Embryonic facial prominence (tissue), 1 donor: Measurements from ENCODE around the gene ARHGEF4.

ENCODE experiments used
- DNase-seq: peaks from one replicate; pipeline ENCODE4 v3.0.0-alpha.2; 2016; ENCODE audit errors: extremely low spot score

ARHGEF4 gene

DNA sequence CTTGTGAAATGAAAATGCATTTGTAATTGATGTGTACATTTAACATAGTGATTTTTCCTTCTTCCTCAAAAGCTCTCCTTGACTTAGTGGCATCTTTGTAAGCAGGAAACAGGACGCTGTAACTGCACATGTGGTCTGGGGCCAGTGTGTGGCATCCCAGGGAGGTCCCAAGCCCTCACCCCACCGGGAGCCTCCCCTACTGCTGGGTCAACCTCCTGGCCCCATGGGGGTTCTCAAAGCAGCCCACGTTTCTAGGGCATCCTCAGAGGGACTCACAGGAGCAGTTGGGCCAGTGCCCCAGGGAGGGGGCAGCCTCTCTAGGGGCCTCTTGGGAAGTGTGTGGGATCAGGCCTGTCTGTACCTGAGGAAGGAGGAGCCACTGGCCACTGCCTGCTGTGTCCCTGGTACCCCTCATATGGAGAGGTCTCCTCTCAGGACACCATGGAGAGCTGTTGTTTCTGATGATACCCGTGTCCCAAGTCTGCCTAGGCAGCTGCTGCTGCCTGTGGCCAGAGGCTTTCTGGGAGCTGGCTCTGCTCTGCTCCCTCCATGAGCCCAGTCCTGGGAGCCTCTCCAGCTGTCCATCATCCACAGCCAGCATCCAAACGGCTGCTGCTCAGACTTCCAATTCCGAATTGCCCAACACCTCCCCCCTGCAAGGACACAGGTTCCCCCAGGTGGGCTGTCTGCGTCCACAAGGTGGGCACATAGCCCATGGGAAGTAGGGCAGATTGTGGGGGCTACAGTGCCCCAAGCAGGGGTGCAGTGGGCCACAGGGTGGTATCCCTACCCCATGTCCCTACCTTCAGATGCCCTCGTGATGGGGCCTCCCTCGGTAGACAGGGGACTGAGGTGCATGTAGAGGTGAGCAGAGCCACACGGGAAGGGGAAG, 13.4 kb downstream of the ARHGEF4 start:
- DNase-seq, result no peak

DNA sequence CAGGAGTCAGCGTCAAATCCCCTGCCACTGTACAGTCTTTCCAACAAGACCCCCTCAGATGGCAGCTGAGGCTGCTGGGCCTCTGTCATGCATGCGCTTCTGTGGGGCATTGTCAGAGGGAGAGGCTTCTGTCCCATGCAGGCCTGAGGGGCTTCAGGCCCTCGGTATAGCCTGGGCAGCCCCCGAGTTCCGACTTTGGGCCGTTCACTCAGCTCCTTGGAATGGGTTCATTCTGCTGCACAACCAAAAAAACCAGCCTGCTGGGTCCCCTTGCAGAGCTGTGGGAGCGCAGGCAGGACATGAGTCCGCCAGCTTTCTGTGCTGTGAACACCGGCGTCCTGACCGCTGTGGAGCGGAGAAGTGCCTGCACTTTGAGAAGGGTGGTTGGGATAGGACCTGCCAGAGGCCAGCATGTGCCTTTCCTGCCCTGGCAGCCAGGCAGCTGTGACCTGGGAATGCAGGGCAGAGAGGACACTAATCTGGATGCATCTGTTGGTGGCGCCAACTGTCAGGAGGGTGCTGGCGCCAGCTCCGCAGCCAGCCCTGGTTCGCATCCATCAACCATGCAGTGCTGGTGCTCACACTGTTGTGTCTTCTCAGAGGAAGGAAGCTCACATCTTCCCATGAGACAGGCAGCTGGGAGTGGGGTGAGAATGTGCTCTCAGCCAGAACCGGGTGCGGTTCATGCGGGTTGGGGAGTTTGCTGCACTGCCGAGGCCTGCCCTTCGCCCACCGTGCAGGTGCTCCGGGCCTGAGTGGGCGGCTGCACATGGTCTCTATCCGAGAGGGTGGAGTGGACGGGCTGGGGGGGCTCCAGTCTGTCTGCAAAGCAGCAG, 14.3 kb downstream of the ARHGEF4 start:
- DNase-seq, result no peak

DNA sequence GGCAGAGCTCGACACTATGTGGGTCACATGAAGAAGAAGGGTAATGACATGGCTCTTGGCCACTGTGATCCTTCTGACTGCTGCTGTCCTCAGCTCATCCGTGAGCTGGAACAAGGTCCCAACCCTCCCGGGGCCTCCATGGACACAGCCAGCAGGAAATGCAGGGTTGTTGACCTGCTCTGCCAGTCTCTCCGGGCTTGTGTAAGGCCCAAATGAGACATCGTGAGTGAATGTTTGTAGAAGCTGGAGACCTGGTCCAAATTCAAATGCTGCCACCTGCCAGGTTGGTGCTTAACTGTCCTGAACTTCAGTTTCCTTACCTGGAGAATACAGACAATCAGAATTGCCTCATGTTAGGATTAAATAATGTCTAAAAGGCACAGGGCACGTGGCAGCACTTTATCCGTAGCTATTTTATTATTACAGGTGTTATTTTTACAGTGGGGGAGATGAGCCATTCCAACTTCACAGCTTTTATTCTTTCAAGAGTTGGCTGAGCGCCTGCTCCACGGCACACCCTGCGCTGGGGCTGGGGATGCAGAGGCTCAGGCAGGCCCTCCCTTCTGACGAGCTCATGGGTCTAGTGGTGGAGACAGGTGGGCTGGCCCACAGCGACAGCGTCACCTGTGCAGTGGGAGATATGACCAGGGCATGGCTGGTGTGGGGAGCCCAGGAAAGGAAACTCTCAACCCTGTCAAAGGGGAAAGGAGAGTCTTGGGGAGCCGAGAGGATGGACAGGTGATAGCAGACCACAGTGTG, 15.1 kb downstream of the ARHGEF4 start:
- DNase-seq, result no peak

DNA sequence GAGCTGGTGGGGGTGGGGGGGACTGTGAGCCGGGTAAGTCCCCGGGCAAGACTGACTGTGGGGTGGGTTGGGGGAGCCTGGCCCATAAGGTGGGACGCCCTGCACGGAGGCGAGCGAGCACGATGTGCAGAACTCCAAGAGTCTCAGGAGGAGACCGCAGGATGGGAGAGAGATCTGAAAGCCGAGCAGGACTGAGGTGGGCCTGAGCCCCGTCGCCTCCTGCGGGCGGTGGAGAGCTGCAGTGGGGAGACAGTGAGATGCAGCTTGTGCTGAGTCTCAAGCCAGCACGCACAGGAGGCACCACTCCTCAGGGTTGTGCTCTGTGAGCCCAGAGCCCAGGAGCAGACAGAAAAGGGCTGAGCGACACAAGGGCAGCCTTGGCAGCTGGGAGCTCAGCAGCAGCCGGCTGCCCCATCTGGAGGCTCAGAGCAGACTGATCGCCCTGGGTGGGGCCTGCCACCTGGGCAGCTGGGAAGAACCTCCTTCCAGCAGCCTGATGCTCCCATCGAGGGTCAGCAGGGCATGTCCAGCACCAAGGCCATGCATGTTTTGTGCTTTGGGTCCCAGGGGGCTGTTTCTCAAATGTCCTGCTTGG, 15.9 kb downstream of the ARHGEF4 start:
- no peak for DNase-seq

DNA sequence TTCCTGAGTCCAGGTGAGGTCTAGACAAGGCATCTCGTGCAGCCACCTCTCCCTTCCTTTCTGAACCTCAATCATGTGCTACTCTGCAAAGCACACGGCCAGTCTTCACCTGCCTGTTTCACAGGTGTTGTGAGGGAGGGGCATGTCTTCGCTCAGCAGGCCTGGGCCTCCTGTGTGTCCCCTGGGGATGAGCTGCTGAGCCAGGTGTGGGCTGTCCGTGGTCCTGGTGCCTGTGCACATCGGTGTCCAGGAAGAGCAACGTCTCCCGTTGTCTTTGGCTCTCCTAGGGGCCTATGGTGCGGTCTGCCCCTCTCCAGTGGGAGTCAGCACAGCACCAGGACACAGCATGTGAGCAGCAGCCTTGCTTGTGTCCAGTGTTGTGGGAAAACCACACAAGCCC, 16.7 kb downstream of the ARHGEF4 start:
- no peak for DNase-seq

DNA sequence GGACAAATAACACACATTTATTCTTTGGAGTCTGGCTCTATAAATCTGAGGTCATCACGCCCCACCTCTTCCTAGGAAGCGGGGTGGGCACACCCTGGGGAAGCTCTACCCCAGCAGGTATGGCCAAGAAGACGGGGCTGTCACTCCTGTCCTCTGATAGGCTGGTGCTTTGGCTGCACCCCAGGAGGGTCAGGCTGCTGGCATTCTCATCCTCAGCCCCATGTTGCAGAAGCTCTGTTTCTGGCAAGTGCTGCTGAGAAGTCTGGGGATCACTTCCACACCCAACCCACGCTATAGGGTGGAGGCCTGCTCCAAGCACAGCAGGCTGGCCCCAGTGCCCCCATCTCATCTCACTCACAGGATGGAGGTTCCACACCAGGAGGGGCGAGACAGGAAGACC, 17.6 kb downstream of the ARHGEF4 start:
- DNase-seq, result no peak

DNA sequence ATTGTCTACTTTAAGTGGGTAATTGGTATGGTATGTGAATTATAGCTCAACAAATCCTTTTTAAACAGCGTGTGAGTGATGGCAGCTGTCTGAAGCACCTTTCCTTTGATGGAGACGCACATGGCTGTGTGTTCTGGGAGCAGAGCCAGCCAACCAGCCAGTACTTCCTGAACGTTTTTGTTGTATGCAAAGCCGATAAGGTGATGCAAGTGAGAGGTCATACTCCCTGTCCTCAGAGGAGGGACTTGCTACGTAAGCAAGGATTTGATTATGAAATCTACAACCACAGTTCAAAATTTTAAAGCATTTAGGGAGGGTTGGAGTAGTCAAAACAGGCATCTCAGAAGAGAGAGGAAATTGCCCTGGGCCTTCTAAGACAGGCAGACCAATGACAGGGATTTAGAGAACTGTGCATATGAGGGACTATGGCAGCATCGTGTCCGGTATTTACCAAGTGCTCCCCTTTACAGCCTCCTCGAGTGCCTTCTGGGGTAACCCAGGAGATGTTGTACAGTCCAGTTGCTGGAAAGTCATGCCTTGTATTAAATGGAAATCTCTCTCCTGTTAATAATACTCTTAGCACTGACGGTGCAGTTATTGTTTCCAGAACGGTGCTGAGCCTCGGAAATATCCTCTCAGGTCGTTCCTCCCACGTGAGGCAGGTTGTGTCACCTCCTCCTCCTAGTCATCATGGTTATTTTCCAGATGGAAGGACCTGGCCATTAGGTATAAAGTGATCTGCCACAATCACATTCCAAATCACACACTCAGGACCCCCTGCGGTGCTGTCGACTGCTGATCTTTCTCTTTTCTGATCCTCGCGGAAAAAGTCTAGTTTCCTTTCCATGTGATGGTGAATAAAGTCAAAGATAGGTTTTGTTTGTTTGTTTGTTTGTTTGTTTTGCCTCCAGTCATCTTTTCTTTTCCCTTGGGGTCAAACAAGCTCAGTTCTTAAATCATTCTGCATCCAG, 28.4 kb downstream of the ARHGEF4 start:
- peak; percentile 11 for DNase-seq

DNA sequence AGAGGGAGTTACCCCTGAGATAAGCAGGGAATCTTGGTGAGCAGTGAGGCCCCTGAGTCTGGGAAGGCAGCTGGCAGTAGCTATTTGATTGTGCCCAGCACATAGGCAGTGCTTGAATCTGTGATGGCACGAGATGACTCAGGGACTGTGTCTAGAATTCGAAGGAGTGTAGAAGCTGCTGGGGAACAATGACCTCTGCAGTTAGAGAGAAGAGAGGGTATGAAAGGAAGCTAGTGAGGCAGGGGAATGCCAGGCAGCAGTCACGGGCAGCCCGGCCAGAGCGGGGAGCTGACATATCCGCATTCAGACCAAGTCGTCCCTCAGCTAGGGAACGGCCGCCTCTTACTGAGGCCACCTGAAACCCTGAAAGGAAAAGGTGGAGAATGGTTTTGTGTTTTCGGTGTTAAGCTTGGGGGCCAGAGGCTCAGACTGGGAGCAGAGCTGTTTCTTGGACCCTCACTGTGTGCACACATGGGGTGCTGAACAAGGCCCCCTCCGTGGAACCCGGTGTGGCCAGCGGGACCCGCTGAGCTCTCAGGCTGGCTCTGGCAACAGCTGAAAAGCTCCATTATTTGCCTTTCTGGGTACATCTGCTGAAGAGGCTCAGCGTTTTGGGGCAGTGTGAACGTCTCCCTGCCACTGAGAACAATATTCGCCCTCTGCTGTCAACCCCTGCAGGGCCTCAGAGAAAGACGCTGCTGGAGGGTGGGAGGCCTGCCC, 32.9 kb downstream of the ARHGEF4 start:
- DNase-seq, result no peak

DNA sequence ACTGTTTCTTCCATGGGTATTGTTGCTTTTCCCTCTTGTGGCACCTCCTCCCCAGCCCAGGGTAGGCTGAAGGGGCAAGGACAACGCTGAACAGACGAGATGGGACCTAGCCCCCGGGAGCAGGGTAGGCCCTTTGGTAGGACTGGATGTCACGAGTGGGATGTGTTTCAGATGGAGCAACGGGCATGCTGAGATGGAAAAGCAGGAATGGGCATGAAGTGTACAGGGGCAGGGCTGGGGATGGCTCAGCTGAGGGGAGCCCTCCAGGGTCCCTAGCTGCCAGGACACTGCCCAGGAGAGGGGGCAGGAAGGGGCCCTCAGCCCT, 33.4 kb downstream of the ARHGEF4 start:
- DNase-seq, result no peak

DNA sequence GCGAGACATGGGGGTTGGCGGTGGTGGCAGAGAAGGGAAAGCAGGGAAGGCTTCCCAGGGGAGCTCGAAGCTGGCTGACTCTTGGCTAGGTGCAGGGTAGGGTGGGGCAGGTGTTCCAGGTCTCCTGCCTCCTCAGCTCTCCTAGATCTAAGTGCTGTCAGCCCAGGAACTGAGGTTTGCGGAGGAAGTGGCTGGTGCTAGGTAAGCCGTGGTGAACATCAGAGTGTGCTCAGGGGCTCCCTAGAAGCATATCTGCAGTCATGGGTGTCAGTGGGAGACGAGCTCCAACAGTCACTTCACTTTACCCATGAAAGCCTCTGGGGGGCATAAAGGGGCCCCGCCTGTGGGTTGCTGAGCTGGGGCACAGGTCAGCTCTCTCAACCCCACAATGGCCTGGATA, 34.1 kb downstream of the ARHGEF4 start:
- no peak for DNase-seq

DNA sequence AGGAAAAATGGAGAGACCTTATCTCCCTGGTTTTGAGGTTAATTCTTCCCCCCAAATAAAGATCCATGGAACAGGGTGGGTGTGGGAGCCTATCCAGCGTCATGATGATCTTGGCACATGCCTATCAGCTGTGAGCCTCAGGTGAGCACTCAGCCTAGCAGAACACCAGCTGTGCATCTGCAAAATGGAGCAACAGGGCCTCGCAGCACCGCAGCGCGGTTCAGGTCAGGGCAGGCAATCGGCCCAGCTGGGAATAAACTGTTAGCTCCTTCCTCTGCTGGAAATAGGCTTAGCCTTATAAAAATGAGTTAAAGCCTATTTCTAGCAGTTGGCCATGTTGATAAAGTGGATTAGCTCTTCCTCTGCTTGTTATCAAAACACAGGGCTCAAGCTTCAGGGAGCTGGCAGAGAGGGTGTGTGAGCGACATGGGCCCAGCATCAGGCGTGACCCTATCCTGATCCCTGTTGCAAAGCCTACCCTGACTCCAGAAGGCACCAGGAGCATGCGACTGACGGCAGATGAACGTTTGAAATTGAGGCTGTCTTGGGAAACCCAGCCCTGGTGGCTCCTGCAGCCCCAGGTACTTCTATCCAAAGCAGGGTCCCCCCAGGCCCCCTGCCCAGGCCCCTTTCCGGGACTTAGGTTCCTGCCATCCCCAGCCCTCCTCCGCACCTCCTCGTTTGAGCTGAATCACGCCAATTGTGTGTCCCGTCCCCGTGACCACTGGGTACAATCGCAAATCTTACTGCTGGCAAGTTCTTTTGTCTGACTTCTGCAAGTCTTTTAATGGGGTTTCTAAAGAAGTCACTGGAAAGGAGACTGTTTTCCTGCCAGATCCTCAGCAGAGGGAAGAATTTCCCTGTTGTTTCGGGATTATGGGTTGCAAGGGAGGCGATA, 35.4 kb downstream of the ARHGEF4 start:
- no peak for DNase-seq

DNA sequence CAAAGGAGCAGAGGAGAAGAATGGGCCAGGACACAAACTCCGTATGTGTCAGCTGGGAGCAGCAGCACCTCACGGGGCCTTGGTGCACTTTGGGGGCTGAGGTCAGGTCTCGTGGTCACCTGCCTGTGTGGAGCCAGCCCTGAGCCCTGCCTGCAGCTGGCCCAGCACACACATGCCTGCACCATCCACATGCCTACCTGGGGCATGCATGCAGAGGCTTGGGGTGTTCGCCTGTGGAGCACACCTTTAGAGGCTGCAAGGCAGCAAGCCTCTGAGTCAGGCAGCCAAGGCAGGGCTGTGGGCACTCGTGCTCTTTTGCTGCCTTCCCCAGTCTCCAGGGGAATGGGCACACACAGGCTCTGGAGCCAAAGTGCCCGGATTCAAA, 36.0 kb downstream of the ARHGEF4 start:
- DNase-seq, result no peak

DNA sequence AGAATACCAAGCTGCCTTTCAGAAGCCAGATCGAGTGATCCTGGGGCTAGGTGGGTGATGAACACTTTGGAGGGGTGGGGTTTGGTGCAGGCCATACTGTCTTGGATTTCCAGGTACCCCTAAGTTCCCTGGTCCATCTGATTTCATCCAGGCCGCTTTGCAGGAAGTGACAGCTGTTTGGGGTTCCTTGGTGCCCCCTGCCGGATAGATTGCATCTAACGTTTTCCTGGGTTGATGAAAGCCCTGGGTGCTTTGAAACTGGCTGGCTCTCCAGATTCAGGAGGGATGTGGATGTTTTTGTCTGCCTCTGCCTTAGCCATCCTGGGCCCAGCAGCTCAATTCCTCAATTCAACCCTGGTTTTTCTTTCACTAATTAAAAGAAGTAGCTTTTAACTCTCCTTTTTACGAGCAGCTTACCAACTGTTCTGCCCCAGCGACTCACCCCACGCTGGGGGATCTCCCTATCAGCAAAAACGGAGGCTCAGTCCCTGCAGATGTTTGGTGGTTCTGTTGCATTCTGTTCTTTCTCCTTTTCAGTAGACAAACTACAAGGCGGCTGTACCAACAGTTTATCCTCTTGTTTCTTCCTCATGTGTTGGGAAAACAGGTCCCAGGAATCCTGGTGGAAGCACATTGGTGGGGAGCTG, 37.1 kb downstream of the ARHGEF4 start:
- peak; percentile 13 for DNase-seq

DNA sequence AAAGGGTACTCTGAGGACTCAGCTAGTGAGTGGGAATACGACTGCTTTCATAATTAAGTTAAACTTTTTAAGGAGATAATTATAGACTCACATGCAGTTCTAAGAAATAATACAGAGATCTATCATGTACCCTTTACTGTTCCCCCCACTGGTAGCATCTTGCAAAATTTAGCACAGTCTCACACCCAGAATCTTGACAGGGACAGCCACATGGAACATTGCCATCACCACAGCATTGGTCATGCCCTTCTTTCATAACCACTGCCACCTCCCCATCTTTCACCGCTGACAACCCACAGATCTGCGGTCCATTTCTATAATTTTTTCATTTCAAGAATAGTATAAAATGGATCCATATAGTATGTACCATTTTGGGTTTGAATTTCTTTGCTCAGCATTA, 37.8 kb downstream of the ARHGEF4 start:
- DNase-seq, result no peak

DNA sequence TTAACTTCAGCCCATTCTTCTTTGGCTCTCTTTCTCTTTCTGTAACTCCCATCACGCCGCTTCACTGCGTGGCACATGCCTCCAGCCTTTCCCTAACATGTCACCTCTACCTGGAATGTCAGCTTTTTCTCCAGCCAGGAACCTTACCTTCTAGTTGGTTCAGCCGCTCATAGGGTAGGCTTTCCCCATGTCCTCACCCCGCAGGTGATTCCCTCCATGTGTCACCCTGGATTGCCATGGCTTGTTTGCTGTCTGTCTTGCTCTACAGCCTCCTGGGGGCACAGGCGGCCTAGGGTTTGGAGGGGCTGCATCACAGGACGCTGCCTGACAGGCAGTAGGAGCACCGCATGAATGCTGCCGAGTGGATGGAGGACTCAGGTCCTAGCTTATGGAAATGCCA, 39.2 kb downstream of the ARHGEF4 start:
- DNase-seq, result no peak

DNA sequence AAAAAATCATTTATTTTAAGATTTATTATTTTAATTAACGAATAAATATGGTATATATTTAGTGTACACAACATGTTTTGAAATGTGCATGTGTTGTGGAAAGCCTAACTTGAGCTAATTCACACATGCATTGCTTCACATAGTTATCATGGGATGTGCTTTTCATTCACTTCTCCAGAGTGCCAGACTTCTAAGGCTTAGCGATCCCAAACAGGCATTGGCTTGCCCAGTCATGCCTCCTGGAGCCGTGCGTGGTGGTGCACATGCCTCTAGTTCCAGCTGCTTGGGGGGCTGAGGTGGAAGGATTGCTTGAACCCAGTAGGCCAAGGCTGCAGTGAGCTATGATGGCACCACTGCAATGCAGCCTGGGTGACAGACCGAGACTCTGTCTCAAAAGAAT, 40.5 kb downstream of the ARHGEF4 start:
- no peak for DNase-seq

DNA sequence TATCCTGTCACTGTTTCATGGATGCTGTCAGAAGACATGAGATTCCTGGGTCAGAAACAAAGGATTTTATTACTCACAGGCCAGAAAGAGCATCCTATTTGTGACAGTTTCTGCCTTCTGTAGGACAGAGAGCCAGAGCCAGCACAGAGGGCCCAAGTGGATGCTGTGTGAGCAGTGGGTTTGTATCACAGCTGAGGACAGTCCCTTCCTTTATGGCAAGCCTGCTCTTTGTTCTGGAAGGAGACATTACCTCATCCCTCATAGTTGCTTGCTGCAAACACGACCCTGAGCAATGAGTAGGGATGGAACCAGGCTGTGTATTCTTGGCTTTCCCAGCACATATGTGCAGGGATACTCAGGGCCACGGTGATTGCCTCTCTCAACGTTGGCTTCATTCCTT, 41.6 kb downstream of the ARHGEF4 start:
- DNase-seq, result no peak

DNA sequence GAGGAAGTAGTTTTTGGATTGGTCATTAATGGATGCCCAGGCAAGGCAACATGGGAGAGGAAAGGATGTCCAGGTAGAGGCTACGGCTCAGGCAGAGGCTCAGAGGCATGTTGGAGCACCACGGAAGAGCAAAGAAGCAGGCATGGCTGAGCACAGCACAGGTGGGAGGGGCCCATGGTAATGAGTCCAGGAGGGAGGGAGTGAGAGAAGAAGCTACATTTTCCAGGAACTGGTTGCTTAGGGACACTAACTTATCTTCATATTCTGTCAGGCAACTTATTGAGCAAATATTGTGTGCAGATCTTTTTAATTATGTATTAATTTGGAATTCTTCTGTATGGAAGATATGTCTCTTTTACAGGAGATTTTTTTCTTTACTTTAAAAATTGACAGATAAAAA, 42.2 kb downstream of the ARHGEF4 start:
- DNase-seq, result no peak
